Measurements from ENCODE around the gene SMIM5. TPM values are rescaled to one million over a fixed set of nuclear protein-coding genes. Genes with fewer than 3 reads are reported as not detected.

SMIM5 gene
- polyA plus RNA-seq, 2 of the 4 experiments (the other 2 are of a cell fraction), result 0.15 to 0.25 TPM

GRCh38 chr17:75645889-75646637, 12.8 kb downstream of the SMIM5 start (continued):
- no peak for TF ChIP-seq SREBF2 (IDR thresholded peaks at IDR 0.05)
- TF ChIP-seq CHD4 (IDR thresholded peaks at IDR 0.05; ENCODE audit: borderline replicate concordance), result no peak
- no peak for TF ChIP-seq EP300 (IDR thresholded peaks at IDR 0.05)
- peak; percentile 82; the same call in 1 of the 2 replicates for TF ChIP-seq EHF (CRISPR knock-in tag; IDR thresholded peaks at IDR 0.05)
- TF ChIP-seq USF2 (IDR thresholded peaks at IDR 0.05), result peak; percentile 60
- TF ChIP-seq JUNB (IDR thresholded peaks at IDR 0.05), result no peak
- no peak for TF ChIP-seq FOSL2 (IDR thresholded peaks at IDR 0.05)
- peak; percentile 30; the same call in 1 of the 2 replicates for TF ChIP-seq FOSL2 (CRISPR knock-in tag; IDR thresholded peaks at IDR 0.05)
- TF ChIP-seq ZSCAN20 (CRISPR knock-in tag; IDR thresholded peaks at IDR 0.05), result no peak
- no peak for TF ChIP-seq CEBPB (IDR thresholded peaks at IDR 0.05)
- no peak; the same call in 1 of the 2 replicates for TF ChIP-seq TP53 (CRISPR knock-in tag; IDR thresholded peaks at IDR 0.05)
- no peak for TF ChIP-seq MYC (IDR thresholded peaks at IDR 0.05; ENCODE audit: borderline replicate concordance, low read length)
- no peak for TF ChIP-seq HEYL (CRISPR knock-in tag; IDR thresholded peaks at IDR 0.05)
- TF ChIP-seq RAD21 (conservative IDR thresholded peaks at IDR 0.05 in 1 of 2, IDR thresholded peaks at IDR 0.05 in 1 of 2), result no peak; a peak in 1 of 5 replicates
- no peak for TF ChIP-seq NPAS2 (CRISPR knock-in tag; IDR thresholded peaks at IDR 0.05; ENCODE audit: borderline replicate concordance)
- peak; percentile 72; the same call in 1 of the 2 replicates for TF ChIP-seq ZNF302 (CRISPR knock-in tag; IDR thresholded peaks at IDR 0.05)
- peak; percentile 91 for TF ChIP-seq HOXA7 (CRISPR knock-in tag; IDR thresholded peaks at IDR 0.05)
- peak; percentile 68; the same call in 1 of the 2 replicates for TF ChIP-seq RARB (CRISPR knock-in tag; IDR thresholded peaks at IDR 0.05)
- no peak for TF ChIP-seq RCOR1 (IDR thresholded peaks at IDR 0.05; ENCODE audit: low read depth, low read length)
- TF ChIP-seq FOXS1 (CRISPR knock-in tag; IDR thresholded peaks at IDR 0.05), result peak; percentile 46; the same call in 1 of the 2 replicates
- TF ChIP-seq POLR2A (IDR thresholded peaks at IDR 0.05; ENCODE audit: low read length), result peak; percentile 38; the same call in 1 of the 2 replicates
- TF ChIP-seq MAX (IDR thresholded peaks at IDR 0.05), result peak; percentile 69; the same call in 1 of the 2 replicates
- TF ChIP-seq ESRRA (IDR thresholded peaks at IDR 0.05; ENCODE audit: borderline replicate concordance, low read length), result no peak
- no peak for TF ChIP-seq HDAC2 (IDR thresholded peaks at IDR 0.05)
- TF ChIP-seq BHLHE40 (IDR thresholded peaks at IDR 0.05; ENCODE audit: low read depth, low read length), result no peak
- TF ChIP-seq POLR2AphosphoS2 (conservative IDR thresholded peaks at IDR 0.05; ENCODE audit: low read length), result no peak
- TF ChIP-seq KDM1A (IDR thresholded peaks at IDR 0.05; ENCODE audit: low read depth), result no peak
- TF ChIP-seq FOSB (CRISPR knock-in tag; IDR thresholded peaks at IDR 0.05), result peak; percentile 89
- TF ChIP-seq, protein P1, sequence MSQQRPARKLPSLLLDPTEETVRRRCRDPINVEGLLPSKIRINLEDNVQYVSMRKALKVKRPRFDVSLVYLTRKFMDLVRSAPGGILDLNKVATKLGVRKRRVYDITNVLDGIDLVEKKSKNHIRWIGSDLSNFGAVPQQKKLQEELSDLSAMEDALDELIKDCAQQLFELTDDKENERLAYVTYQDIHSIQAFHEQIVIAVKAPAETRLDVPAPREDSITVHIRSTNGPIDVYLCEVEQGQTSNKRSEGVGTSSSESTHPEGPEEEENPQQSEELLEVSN (IDR thresholded peaks at IDR 0.05; ENCODE audit: borderline replicate concordance, low read depth), result peak; percentile 20; the same call in 1 of the 2 replicates
- no peak for TF ChIP-seq MAZ (IDR thresholded peaks at IDR 0.05; ENCODE audit: borderline replicate concordance, low read depth, low read length)
- TF ChIP-seq, protein P2, sequence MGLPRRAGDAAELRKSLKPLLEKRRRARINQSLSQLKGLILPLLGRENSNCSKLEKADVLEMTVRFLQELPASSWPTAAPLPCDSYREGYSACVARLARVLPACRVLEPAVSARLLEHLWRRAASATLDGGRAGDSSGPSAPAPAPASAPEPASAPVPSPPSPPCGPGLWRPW (IDR thresholded peaks at IDR 0.05), result no peak
- TF ChIP-seq CBX2 (IDR thresholded peaks at IDR 0.05; ENCODE audit: borderline replicate concordance, low read depth), result no peak
- TF ChIP-seq EHMT2 (IDR thresholded peaks at IDR 0.05; ENCODE audit: low read depth), result no peak
- peak; percentile 13 for TF ChIP-seq HOXB13 (CRISPR knock-in tag; IDR thresholded peaks at IDR 0.05; ENCODE audit: low read depth)
